Activated naive CD4-positive, alpha-beta T cell treated with anti-CD3 and anti-CD28 coated beads, Interleukin-2, amount 50 U/mL, for 24 hours (primary cell): ENCODE results near the gene WFS1.

ENCODE experiments used
- H3K27ac Mint-ChIP-seq: one replicate; pipeline ENCODE4 v1.8.0; 2021; ENCODE audit warnings: mild to moderate bottlenecking, mixed read lengths
- H3K27me3 Mint-ChIP-seq: one replicate; pipeline ENCODE4 v1.8.0; 2021; ENCODE audit warnings: mixed read lengths
- H3K36me3 Mint-ChIP-seq: one replicate; pipeline ENCODE4 v1.8.0; 2021; ENCODE audit warnings: mixed read lengths
- H3K4me1 Mint-ChIP-seq: one replicate; pipeline ENCODE4 v1.8.0; 2021; ENCODE audit warnings: mixed read lengths
- H3K4me3 Mint-ChIP-seq: one replicate; pipeline ENCODE4 v1.8.0; 2021; ENCODE audit warnings: mild to moderate bottlenecking, mixed read lengths
- H3K9me3 Mint-ChIP-seq: one replicate; pipeline ENCODE4 v1.8.0; 2021; ENCODE audit warnings: mixed read lengths

WFS1 gene

DNA sequence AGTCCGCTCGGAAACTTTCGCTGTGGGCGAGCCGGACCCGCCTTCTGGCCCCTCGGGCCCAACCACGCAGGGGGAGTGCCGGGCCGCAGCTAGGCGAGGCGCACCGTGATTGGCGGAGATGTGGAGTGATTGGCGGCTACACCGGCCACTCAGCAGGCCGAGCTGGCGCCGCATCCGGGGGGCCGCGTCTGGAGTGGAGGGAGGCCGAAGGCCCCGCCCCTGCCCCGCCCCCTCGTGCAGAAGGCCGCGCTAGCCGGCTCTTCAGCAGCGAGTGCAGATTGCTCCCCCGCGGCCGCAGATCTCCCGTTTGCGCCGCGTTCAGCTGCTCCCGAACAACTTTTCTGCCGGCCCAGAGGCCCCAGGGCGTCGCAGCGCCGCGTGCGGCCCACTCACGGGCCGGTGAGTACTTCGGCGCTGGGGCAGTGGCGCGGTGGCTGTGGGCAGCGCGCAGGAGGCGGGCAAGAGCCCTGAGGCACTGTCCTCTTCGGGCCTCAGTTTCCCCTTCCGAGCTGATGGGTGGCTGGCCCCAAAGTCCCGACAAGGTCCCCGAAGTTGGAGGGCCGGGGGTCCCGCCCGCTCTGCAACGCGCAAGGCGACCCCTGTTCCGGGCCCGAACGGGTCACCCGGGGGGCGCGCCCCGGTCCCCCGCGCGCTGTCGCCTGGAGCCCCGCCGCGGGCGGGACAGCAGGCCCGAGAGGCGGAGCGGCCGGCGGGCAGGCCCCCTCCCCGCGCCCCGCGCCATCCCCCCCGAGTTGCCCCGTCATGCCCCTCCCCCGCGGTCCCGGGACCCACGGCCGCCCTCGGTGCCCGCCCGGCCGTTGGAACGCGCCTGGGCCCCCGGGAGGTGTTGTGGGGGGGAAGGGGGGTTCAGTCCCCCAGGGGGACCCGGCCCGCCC is at the start of gene WFS1:
WFS1 (plus strand) TSS at position 235 of the 896 bp plus-strand sequence. CDS start 7,606 bp downstream, outside the sequence.
- Mint-ChIP-seq H3K4me1 (peaks cover 16% of the 10 kb centered on the region), H3K27ac (peak within 1 kb of the TSS; percentile 26), H3K4me3 (peak within 1 kb of the TSS; percentile 89), H3K9me3 (no peaks in the 10 kb centered on the region), H3K36me3 (no peaks in the 10 kb centered on the region), H3K27me3 (no peaks in the 10 kb centered on the region)

GRCh38 chr4:6221301-6221850 is 48.3 kb upstream of the WFS1 start:
- H3K4me3 Mint-ChIP-seq: no peak overlapping the region
- no peaks in the 10 kb centered on the region for H3K4me1 Mint-ChIP-seq
- H3K27me3 Mint-ChIP-seq: peaks cover 47% of the 10 kb centered on the region
- no peaks in the 10 kb centered on the region for H3K9me3 Mint-ChIP-seq
- no peak overlapping the region for H3K27ac Mint-ChIP-seq
- H3K36me3 Mint-ChIP-seq: peaks cover 4% of the 10 kb centered on the region

DNA sequence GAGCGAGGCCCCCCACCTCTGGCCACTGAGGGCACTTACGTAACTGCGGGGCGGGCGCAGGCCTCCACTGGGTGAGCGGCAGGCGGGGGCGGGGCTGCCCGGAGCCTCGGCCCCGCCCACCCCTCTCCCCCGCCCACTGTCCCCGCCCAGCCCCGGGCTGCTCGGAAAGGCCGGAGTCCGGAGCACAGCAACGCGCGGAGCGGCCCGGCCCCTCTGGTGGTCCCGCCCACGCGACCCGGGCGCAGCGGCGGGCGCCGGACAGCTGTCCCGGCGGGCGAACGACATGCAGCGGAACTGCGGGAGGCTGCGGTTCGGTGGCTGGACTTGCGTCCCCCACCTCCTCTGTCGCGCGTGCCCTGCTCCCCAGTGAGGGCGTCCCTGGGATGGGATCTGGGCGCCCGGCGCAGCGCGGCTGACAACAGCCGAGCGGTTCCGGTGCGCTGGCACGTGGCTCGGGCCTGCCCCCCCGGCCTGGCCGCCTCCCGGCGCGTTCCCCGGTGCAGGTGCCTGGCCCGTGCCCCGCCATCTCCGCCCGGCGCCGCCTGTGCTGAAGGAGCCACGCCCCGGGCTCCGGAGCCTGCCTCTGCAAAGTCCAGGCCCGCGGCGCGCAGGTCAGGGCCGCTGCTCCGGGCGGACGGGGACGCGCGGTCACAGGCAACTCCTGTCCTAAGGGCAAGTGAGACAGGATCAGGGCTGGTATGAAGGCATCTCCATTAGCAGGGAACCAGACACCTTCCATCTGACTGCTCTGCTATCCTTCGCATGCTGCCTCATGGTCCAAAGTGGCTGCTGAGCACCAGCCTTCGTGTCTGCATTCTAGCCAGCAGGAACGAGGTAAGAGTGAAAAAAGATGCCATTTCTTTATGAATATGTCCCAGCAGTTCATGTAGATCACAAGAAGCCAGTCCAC is 47.5 kb upstream of the WFS1 start:
- H3K4me1 Mint-ChIP-seq: no peaks in the 10 kb centered on the region
- no peak overlapping the region for H3K4me3 Mint-ChIP-seq
- H3K27me3 Mint-ChIP-seq: peaks cover 45% of the 10 kb centered on the region
- H3K27ac Mint-ChIP-seq: no peak overlapping the region
- peaks cover 4% of the 10 kb centered on the region for H3K36me3 Mint-ChIP-seq
- H3K9me3 Mint-ChIP-seq: no peaks in the 10 kb centered on the region

DNA sequence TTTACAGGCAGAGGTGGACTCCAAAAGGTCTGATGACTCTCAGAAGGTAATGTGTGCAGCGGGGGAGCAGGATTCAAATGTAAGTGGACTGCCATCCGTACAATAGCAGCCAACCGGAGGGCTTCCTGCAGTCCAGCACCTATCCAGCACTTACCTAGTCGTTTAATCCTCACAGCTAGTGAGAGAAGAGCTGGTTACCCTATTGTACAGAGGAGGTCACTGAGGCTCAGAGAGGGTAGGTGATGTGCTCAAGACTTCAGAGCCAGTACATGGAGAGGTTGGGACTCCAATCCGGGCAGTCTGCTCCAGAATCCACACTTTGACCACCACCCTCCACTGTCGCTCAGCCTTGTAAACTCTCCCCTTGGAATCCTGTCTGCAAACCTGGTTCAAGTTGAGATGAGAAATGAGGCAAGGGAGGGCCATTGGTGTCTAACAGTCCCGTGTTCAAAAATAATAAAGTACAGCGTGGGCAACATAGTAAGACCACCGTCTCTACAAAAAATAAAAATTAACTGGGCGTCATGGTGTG is 46.8 kb upstream of the WFS1 start:
- no peaks in the 10 kb centered on the region for H3K4me1 Mint-ChIP-seq
- H3K27me3 Mint-ChIP-seq: peaks cover 45% of the 10 kb centered on the region
- H3K36me3 Mint-ChIP-seq: peaks cover 4% of the 10 kb centered on the region
- no peaks in the 10 kb centered on the region for H3K9me3 Mint-ChIP-seq
- no peak overlapping the region for H3K27ac Mint-ChIP-seq
- H3K4me3 Mint-ChIP-seq: no peak overlapping the region

DNA sequence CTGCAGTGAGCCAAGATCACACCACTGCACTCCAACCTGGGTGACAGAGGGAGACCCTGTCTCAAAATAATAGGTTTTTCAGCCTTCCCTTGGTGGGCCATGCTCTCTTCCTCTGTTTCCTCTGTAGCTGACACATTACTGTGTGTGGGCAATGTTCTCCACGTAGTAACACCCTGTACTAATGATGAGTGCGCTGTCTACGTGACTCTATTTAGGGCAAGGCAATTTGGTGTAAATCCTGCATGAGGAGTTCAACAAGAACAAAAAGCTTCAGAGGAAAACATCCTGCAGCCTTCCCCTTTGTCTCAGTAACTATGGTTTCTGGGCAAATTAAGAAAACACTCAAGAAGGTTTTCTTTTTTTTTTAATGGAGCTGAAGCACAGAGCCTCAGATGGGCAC is 44.9 kb upstream of the WFS1 start:
- H3K9me3 Mint-ChIP-seq: no peaks in the 10 kb centered on the region
- peaks cover 4% of the 10 kb centered on the region for H3K36me3 Mint-ChIP-seq
- H3K27ac Mint-ChIP-seq: no peak overlapping the region
- no peak overlapping the region for H3K4me3 Mint-ChIP-seq
- peaks cover 36% of the 10 kb centered on the region for H3K27me3 Mint-ChIP-seq
- H3K4me1 Mint-ChIP-seq: no peaks in the 10 kb centered on the region

- Mint-ChIP-seq H3K27ac (no peak overlapping the region), H3K4me3 (no peak overlapping the region), H3K4me1 (no peaks in the 10 kb centered on the region), H3K27me3 (peaks cover 32% of the 10 kb centered on the region), H3K9me3 (no peaks in the 10 kb centered on the region), H3K36me3 (peaks cover 4% of the 10 kb centered on the region)
These were observed 44.2 kb upstream of the WFS1 start for GRCh38 chr4:6225469-6225868.

GRCh38 chr4:6226506-6226905 is 43.1 kb upstream of the WFS1 start:
- peaks cover 24% of the 10 kb centered on the region for H3K27me3 Mint-ChIP-seq
- no peaks in the 10 kb centered on the region for H3K4me1 Mint-ChIP-seq
- H3K9me3 Mint-ChIP-seq: no peaks in the 10 kb centered on the region
- H3K36me3 Mint-ChIP-seq: peaks cover 4% of the 10 kb centered on the region
- no peak overlapping the region for H3K4me3 Mint-ChIP-seq
- no peak overlapping the region for H3K27ac Mint-ChIP-seq

DNA sequence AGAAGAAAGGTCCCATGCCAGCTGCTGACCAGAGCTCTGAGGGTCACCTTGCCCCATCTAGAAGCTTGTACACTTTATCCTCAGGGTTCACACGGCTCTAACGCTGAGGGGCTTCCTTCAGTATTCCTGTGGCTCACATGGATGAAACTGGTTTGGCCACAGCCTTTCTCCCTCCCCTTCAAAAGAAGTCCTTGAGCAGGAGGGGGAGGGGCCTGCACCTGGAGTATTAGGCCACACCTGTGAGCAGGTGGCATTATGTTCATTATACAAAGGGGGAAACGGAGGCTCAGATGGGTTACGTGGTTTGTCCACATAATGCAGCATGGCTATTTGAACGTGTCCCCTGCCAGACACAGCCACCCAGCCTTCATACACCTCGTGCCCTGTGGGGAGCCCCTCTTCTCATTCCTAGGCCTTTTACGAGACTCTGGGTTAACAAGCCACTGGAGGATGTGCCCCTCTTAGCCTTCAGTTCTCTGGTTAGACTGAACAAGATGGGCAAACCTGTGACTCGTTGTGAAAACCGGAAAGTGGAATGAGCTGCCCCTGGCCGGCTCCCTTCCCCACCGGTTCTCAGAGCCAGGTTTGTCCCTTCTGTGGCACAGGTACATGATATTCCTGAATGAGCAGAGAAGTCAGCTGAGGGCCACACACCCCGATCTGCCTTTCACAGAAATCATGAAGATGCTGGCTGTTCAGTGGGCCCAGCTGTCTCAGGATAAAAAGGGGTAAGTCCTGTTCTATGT is 42.1 kb upstream of the WFS1 start:
- H3K27me3 Mint-ChIP-seq: peaks cover 21% of the 10 kb centered on the region
- H3K4me3 Mint-ChIP-seq: no peak overlapping the region
- H3K9me3 Mint-ChIP-seq: no peaks in the 10 kb centered on the region
- no peak overlapping the region for H3K27ac Mint-ChIP-seq
- H3K4me1 Mint-ChIP-seq: no peaks in the 10 kb centered on the region
- peaks cover 2% of the 10 kb centered on the region for H3K36me3 Mint-ChIP-seq

DNA sequence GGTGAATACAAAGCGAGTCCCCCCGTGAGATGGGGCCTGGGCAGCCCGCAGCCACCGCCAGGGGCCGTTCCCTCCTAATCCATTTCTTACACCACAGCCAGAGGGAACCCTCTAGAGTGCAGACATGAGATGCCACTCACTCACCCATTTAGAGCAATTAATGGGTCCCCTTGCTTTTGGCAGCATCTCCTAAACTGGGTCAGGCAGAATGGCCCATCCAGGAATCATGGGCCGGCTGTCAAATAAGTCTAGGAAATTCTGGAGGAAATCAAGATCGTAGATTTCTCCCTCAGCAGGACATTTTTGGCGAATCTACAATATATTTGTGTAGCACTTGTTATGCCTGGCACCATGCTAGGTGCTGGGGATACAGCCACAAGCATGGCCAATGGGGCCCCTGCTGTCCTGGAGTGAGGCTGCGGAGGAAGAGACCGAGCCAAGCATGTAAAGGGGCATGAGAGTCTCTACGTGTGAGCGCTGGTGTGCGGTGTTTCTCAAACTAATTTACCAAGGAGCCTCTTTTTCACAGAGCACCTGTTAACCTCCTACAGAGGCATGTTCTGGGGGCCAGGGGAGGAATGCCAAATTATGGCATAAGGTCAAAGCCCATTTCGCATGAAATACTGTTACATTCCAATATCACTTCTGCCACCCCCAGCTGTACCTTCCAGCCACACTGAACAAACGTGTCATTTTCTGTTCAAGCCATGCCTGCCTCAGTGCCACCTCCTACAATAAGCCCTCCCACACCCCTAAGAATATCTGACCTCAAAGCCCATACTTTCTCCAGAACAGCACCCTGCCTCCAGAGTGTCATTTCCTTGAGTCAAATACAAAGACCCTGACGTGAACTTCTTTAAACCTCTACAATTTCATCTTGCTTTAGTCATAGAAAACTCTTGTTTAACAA is 41.2 kb upstream of the WFS1 start:
- Mint-ChIP-seq H3K27me3 (peaks cover 15% of the 10 kb centered on the region), H3K4me3 (no peak overlapping the region), H3K4me1 (no peaks in the 10 kb centered on the region), H3K9me3 (no peaks in the 10 kb centered on the region), H3K27ac (no peak overlapping the region), H3K36me3 (no peaks in the 10 kb centered on the region)

DNA sequence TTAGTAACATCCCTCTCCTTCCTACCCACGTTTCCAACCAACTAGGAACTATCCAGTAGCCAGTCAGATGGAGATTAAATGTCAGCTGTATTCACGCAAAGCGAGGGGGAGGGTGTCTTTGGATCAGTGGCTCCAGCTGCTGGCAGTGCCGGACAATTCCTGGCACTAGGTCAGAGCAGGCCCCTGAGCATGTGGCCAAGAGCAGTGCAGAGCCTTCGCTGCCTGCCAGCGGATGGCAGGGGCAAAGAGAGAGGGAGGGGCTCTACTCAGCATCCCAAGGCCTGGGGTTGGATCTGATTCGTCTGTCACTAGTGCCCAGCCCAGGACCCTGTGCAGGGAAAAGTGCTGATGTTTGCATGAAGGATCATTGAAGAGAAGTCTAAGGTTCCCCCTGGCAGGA is 40.6 kb upstream of the WFS1 start:
- no peaks in the 10 kb centered on the region for H3K9me3 Mint-ChIP-seq
- no peaks in the 10 kb centered on the region for H3K4me1 Mint-ChIP-seq
- H3K27me3 Mint-ChIP-seq: peaks cover 9% of the 10 kb centered on the region
- H3K36me3 Mint-ChIP-seq: no peaks in the 10 kb centered on the region
- H3K4me3 Mint-ChIP-seq: no peak overlapping the region
- H3K27ac Mint-ChIP-seq: no peak overlapping the region

- Mint-ChIP-seq H3K4me1 (no peaks in the 10 kb centered on the region), H3K4me3 (no peak overlapping the region), H3K27me3 (peaks cover 6% of the 10 kb centered on the region), H3K9me3 (no peaks in the 10 kb centered on the region), H3K27ac (no peak overlapping the region), H3K36me3 (no peaks in the 10 kb centered on the region)
These were observed 39.8 kb upstream of the WFS1 start for GRCh38 chr4:6229671-6230501.

DNA sequence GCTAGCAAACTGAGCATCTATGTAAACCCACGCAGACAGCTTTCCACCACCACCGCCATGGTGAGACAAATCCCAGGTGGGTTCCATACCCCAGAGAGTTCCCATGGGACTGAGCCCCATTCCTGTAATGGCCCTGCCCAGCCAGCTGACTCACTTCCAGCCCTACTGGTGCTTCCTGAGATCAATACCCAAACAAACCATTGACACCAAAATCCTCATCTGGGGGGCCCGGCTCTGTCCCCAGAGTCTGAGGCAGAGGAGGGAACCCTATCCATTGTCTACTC is 39.2 kb upstream of the WFS1 start:
- H3K4me3 Mint-ChIP-seq: no peak overlapping the region
- H3K9me3 Mint-ChIP-seq: no peaks in the 10 kb centered on the region
- H3K4me1 Mint-ChIP-seq: no peaks in the 10 kb centered on the region
- H3K27me3 Mint-ChIP-seq: peaks cover 6% of the 10 kb centered on the region
- no peak overlapping the region for H3K27ac Mint-ChIP-seq
- no peaks in the 10 kb centered on the region for H3K36me3 Mint-ChIP-seq

DNA sequence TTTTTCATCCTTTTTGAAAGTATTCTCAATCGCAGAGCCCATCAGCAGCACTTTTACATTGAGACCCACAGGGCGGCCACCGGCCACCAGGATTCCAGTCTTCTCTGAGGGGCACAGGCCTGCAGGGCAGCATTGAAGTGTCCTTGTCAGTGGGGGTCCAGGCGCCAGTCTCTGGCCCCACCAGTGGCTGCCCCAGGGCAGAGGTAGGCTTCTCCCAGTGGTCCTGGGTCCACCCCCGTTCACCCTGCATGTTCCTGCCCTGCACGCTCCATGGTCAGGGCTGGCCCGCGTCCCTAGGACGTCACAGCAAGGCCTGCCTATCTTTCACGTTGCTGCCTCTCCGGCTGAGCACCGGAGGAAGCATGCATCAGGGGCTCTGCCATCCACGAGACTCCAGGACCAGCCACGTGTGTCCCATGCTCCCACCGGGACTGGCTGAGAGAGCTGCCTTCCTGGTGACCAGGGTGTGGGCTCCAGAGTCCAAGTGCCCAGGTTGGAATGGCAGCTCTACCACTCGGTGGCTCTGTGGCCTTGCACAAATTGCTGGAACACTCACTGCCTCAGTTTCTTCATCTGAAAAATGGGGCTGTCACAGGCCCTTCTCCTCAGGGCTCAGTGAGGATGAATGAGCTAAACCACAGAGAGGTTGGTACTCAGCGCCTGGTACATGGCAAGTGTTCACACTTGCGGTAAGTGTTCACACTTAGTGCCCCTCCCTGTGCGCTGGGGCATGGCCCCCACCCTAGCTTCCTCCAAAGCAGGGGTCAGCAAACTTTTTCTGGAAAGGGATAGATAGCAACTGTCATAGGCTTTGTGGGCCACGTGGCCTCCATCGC is 38.6 kb upstream of the WFS1 start:
- Mint-ChIP-seq H3K27ac (no peak overlapping the region), H3K27me3 (peaks cover 3% of the 10 kb centered on the region), H3K36me3 (no peaks in the 10 kb centered on the region), H3K4me1 (no peaks in the 10 kb centered on the region), H3K9me3 (no peaks in the 10 kb centered on the region), H3K4me3 (no peak overlapping the region)
